Prostate gland (tissue), 2 donors: ENCODE data around the gene POLD4.

Experiments
- POLR2A ChIP-seq: fragments of 450-650 bp; IDR thresholded peaks from one replicate; pipeline ENCODE4 v1.6.1; 2016; ENCODE audit warnings: antibody characterized with exemption, mild to moderate bottlenecking
- POLR2AphosphoS5 ChIP-seq: sonication (generic); formaldehyde crosslinking; IDR thresholded peaks from one replicate; pipeline ENCODE4 v1.6.1; 2017; ENCODE audit warnings: antibody characterized with exemption
- TF ChIP-seq, protein P1 (sequence below), 4 experiments: fragments of 200-600 bp in 2 of 4; fragments of 450-650 bp in 2 of 4; sonication (generic) in 2 of 4; IDR thresholded peaks; 1 replicate in 3 of 4; 2 replicates in 1 of 4; pipeline ENCODE4 v1.5.1; 2016 to 2019; ENCODE audit warnings: antibody characterized with exemption in 4 of 4, mild to moderate bottlenecking in 2 of 4, moderate library complexity in 2 of 4

- TF ChIP-seq, protein P1, sequence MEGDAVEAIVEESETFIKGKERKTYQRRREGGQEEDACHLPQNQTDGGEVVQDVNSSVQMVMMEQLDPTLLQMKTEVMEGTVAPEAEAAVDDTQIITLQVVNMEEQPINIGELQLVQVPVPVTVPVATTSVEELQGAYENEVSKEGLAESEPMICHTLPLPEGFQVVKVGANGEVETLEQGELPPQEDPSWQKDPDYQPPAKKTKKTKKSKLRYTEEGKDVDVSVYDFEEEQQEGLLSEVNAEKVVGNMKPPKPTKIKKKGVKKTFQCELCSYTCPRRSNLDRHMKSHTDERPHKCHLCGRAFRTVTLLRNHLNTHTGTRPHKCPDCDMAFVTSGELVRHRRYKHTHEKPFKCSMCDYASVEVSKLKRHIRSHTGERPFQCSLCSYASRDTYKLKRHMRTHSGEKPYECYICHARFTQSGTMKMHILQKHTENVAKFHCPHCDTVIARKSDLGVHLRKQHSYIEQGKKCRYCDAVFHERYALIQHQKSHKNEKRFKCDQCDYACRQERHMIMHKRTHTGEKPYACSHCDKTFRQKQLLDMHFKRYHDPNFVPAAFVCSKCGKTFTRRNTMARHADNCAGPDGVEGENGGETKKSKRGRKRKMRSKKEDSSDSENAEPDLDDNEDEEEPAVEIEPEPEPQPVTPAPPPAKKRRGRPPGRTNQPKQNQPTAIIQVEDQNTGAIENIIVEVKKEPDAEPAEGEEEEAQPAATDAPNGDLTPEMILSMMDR (IDR thresholded peaks at IDR 0.05): no peak
- TF ChIP-seq POLR2AphosphoS5: no peak
- peak; percentile 12 for TF ChIP-seq POLR2A
These were observed 42.9 kb downstream of the POLD4 start for GRCh38 chr11:67310246-67311050.
